ENCODE results near the gene RPGRIP1L.

DNA sequence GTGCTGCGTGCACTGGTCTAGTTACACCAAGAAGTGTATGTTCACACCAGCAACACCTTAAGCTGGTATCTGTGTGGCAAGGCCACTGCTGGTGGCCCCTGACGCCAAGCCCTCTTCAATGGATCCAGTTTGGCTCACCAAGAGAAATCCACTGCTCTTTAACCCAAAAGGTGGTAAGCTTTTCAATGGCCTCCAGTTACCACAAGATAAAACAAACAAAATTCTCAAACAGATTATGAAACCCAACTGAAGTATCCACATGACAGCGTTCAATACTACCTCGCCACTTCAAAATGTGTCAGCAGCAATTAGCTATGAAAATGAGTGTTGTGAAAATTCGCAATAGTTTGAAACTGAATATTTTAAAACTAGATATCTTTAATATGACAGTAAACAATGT lies 104.1 kb downstream of the RPGRIP1L start:
- TF ChIP-seq, protein P1, sequence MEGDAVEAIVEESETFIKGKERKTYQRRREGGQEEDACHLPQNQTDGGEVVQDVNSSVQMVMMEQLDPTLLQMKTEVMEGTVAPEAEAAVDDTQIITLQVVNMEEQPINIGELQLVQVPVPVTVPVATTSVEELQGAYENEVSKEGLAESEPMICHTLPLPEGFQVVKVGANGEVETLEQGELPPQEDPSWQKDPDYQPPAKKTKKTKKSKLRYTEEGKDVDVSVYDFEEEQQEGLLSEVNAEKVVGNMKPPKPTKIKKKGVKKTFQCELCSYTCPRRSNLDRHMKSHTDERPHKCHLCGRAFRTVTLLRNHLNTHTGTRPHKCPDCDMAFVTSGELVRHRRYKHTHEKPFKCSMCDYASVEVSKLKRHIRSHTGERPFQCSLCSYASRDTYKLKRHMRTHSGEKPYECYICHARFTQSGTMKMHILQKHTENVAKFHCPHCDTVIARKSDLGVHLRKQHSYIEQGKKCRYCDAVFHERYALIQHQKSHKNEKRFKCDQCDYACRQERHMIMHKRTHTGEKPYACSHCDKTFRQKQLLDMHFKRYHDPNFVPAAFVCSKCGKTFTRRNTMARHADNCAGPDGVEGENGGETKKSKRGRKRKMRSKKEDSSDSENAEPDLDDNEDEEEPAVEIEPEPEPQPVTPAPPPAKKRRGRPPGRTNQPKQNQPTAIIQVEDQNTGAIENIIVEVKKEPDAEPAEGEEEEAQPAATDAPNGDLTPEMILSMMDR (IDR thresholded peaks at IDR 0.05) = no peak
- no peak for TF ChIP-seq POLR2A (IDR thresholded peaks at IDR 0.05)
- no peak for TF ChIP-seq POLR2AphosphoS5 (IDR thresholded peaks at IDR 0.05)
